ENCODE measurements around the gene KLHL29. TPM values are rescaled to one million over a fixed set of nuclear protein-coding genes. Genes with fewer than 3 reads are reported as not detected.

The KLHL29 gene
- polyA plus RNA-seq, 3 donors = 8.5 to 10.0 (median 8.8) TPM

GRCh38 chr2:23563151-23563550, 178.2 kb downstream of the KLHL29 start:
- DNase-seq (ENCODE audit: low read depth in 3 of 3, low spot score in 2 of 3) = no peak

- no peak for DNase-seq (ENCODE audit: low read depth in 3 of 3, low spot score in 2 of 3)
Measured at GRCh38 chr2:23563673-23564614, 179.0 kb downstream of the KLHL29 start.

DNA sequence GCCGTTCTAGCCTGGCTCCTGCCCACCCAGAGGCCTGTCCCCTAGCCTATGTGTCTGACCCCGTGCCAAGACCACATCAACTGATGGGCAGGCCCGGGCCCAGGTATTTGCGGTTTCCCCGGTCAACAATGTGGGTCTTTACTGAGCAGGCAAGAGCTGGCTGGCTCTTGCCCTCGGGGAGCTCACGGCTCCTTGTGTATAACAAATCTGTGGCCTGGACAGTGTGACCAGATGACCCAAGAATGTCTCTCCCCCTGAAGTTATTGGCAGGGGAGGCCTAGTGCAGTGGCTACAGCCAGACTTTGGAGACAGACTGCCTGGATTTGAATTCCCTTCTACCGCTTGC, 179.6 kb downstream of the KLHL29 start:
- no peak for DNase-seq (ENCODE audit: low read depth in 3 of 3, low spot score in 2 of 3)

- no peak for DNase-seq (ENCODE audit: low read depth in 3 of 3, low spot score in 2 of 3)
Measured at GRCh38 chr2:23565374-23565773, 180.4 kb downstream of the KLHL29 start.

- DNase-seq (ENCODE audit: low read depth in 3 of 3, low spot score in 2 of 3) = no peak
Measured at GRCh38 chr2:23565814-23566213, 180.8 kb downstream of the KLHL29 start.

DNA sequence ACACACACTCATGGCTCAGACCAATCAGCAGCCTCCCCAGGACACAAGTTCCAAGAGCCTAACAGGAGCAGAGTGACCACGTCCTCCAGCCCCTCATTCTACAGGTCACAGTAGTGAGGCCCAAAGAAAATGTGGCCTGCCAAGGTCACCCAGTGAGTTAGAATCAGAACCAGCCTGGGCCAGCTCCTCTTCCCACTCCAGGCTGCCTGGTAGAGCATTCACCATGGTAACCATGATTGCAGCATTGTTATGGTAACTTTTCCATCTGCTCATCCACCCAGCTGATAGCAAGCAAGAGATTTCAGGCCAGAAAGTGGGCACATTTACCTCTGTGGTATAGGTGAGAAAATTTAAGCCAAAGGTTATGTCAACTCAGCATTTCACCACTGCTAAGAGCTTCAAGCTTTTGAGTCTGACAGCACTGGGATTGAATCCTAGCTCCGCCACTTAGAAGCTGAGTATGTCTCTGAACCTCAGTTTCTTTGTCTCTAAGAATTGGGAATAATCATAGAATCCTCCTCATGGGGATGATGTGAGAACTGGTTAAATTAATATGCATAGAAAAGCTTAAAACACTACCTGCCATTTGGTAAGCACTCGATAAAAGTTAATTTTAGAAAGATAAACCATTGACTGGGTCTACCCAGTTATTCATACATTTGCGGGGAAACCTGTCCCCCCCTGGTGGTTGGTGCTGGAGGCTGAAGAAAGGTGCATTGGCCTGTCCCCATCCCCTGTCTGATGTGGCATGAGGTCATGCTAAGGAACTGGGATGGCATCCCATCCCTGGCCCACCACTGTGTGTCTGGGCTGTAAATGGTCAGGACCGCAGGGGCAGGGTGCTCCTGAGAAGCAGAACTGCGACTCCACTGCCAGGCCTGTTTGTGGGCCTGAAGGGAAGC, 181.5 kb downstream of the KLHL29 start:
- DNase-seq (ENCODE audit: low read depth in 3 of 3, low spot score in 2 of 3) = no peak

DNA sequence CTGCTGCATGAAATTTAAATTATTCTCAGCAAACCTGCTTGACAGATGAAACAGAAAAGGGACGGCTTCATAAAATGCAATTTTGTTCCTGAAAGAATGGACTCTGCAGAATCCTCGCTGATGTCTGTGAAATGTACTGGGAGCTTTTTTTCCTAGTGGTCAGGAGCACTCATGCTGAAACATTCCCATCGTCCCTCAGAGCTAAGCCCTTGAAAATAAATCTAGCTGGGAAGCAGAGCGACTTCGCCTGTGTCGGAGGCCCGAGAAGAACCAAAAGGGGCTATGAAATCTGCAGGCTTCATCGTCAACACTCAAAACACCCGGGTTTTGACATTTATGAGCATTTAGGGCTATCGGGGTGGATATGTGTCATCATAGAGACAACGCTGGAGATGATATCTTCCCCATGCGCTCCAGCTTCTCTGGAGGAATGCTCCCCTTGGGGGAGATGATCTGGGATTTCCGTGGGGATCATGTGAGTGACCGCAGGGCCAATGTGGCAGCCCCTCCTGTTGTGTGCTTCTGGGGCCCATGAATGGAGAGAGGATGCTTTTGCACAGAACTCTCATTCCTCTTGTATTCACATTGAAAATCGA, 182.3 kb downstream of the KLHL29 start:
- DNase-seq (ENCODE audit: low read depth in 3 of 3, low spot score in 2 of 3) = no peak

DNA sequence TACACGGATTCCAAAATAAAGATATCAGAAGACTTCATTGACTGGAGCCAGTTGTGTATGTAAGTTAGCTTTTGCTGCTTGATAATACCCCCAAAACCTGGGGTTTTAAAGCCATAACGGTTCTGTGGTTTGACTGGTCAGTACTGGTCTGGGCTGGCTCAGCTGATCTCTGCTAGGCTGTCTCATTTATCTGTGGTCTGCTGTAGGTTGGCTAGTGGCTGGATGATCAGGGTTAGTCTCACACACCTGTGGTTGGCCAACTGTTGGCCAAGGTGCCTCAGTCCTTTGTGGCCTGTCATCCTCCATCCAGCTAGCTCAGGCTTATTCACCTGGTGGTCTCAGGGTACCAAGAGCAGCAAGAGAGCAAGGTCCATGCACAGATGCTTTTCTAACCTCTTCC, 183.2 kb downstream of the KLHL29 start:
- DNase-seq (ENCODE audit: low read depth in 3 of 3, low spot score in 2 of 3) = no peak

GRCh38 chr2:23568626-23569190, 183.7 kb downstream of the KLHL29 start:
- DNase-seq (ENCODE audit: low read depth in 3 of 3, low spot score in 2 of 3) = no peak

DNA sequence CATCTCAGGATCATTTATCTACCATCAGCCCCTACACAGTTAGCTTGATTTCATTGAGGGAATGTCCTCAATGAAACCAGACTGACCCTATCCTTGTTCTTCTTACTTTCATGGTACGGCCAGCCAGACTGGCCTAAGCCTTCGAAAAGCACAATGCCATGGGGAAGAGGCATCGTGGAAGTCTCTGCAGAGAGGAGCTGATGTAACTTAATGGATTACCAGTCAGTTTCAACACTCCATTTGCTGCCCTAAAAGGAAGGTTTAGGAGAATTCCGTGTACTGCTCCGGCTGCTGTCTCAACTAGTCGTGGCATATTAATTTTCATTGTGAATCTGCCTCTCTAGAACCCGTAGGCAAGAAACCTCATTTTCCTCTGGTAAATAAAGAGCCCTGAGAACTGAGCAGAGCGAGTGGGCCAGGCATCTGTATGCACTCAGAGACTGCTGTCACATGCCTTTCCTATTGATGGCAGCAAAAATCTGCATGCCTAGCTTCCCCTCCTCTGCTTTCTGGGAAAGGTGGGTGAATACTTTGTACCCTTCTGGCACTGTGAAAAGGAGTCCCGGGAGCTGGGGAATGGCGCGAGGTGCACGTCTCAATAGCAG, 184.9 kb downstream of the KLHL29 start:
- no peak for DNase-seq (ENCODE audit: low read depth in 3 of 3, low spot score in 2 of 3)

- DNase-seq (ENCODE audit: low read depth in 3 of 3, low spot score in 2 of 3) = no peak
Measured at GRCh38 chr2:23571085-23571484, 186.1 kb downstream of the KLHL29 start.

DNA sequence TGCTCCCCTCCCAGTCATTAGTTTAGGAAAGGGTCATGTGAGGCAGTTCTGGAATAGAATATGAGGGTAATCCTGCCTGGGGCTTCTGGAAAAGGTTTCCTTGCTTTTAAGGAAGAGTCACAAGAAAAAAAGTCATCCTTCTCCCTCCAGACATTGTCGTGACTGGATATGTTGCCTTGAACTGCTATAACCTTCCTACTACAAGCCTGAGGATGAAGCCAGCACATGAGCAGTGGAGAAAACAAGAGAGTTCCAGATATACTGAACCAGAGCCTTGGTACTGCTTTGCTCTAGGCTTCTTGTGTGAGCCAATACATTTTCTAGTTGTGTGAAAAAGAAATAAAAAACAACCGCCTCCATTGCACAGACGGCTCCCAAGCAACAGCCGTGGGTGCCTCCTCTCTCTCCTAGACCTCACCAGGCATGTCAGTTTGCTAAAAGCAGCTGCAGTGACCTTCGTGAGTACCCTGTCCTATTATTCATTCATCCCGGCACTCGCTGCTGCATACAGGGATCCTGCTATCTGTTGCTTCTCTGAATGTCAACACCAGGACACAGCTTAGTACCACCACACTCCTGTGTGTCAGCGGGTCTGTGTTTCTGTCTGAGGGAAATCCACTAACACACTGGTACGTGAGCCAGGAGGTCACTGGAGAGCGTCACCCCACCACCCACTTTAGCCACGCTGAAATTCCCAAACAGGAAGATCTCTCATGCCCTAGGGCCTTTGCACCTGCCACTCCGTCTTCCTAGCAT, 186.7 kb downstream of the KLHL29 start:
- DNase-seq (ENCODE audit: low read depth in 3 of 3, low spot score in 2 of 3) = no peak

GRCh38 chr2:23574919-23575654, 190.1 kb downstream of the KLHL29 start:
- DNase-seq (ENCODE audit: low read depth in 3 of 3, low spot score in 2 of 3) = no peak

DNA sequence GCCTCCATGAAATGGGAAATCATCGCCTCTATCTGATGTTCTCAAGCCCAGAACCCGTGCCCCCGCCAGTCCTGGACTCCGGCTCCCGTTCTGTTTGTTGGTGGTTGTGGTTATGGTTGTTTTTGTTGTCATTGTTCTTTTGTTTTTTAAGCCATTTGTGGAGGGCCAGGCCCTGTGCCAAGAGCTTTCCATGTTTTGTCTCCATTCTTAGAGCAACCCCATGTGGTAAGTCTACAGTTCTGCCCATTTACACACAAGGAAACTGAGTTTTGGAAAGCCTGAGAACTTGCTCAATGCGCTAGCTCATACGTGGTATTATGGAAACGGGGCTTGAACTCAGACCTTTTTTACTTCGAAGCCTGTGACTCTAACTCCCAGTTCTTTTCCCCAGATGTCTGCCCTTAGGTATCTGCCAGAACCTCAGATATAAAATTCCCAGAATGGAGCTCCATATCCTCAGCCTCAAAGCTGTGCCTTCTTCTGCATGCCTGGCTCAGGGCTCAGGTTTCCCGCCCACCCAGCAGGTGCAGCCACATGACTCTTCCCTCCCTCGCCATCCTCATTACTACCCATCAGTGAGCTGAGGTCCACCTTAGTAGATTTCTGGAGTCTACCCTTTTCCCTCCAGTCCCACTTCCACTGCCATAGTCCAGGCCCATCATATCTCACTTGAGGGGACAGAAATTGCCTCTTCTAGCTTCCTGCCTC, 194.1 kb downstream of the KLHL29 start:
- no peak for DNase-seq (ENCODE audit: low read depth in 3 of 3, low spot score in 2 of 3)

- no peak for DNase-seq (ENCODE audit: low read depth in 3 of 3, low spot score in 2 of 3)
Measured at GRCh38 chr2:23579674-23580073, 194.7 kb downstream of the KLHL29 start.

DNA sequence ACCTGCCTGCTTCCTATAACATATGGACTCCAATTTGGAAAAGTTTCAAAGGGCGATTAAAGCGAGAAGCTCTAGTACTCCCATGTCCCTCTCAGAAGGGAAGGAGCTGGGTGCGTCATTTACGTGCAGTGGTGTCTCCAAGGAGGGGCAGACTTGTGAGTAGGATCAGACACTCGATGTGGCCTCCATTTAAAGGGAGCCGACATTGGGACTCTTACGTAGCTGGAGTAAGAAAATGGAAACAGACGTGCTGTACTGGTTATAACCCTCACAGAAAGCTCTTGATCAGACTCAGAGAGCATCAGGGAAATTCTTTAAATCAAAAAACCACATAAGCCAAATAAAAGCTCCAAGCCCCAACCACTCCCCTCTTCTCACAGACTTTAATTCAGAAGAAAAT, 198.5 kb downstream of the KLHL29 start:
- no peak for DNase-seq (ENCODE audit: low read depth in 3 of 3, low spot score in 2 of 3)

DNA sequence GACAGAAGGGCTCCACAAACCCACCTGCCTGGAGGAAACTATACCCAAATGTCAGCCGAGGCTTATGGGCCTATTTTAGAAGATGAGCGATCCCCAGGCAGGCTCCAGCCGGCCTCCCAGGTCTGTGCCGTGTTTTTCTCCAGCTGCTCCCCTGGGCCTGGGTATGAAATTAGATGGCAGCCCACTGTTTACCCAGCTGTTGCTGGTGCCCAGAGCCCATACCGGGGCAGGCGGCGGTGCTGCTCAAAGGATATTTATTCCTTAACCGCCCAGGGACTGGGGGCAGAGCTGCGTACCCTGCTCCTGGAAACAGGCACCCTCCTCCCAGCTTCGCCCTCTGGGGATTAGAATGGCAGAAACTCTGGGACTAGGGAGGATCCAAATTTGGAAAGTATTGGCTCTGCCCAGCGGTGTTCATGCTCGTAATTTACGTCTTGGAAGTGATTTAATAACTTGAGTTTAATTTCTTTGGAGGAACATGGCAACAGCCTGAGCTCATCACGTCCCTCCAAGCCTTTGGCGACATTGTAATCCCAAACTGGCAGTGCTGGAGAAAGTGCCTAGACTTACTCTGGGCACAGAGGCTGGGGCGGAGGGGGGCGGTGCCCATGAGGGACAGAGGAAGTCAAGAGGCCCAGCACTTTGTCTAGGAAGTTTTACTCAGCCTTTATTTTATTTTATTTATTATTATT, 199.2 kb downstream of the KLHL29 start:
- no peak for DNase-seq (ENCODE audit: low read depth in 3 of 3, low spot score in 2 of 3)

Data from right renal cortex interstitium (tissue), 3 donors.